Measurements from ENCODE around the gene NAV3.

- no peak for TF ChIP-seq CTCF (IDR thresholded peaks at IDR 0.05)
- TF ChIP-seq POLR2A (IDR thresholded peaks at IDR 0.05) = no peak
Observed at GRCh38 chr12:78164154-78164553, 333.5 kb downstream of the NAV3 start.
